HG03108 (cell line): ENCODE measurements around the gene CFAP161.
"Not testable (repeated sequence)": the region's sequence is repeated elsewhere in the genome, so short reads cannot be mapped to it uniquely, and the experiment has no call there.

Experiments
- ATAC-seq: cut with Tn5 transposase; IDR thresholded peaks from one replicate; pipeline ENCODE4 v1.9.1; 2021; ENCODE audit warnings: moderate library complexity; ENCODE audit not compliant: unreplicated experiment

Gene CFAP161

DNA sequence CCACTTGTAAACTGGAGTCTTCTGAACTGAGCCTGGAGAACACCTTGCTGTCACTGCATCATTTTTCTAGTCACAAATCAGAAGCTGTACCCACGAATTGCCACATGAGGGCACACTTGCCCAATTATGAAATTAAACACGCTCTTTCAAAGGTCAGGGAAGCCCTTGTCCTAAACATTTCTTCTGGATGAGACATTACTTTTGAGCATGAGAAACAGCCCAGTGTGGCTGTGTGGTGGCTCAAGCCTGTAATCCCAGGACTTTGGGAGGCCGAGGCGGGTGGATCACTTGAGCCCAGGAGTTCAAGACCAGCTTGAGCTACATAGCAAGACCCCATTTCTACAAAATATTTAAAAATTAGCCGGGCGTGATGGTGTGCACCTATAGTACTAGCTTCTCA lies 27.5 kb upstream of the CFAP161 start:
- ATAC-seq = no peak

DNA sequence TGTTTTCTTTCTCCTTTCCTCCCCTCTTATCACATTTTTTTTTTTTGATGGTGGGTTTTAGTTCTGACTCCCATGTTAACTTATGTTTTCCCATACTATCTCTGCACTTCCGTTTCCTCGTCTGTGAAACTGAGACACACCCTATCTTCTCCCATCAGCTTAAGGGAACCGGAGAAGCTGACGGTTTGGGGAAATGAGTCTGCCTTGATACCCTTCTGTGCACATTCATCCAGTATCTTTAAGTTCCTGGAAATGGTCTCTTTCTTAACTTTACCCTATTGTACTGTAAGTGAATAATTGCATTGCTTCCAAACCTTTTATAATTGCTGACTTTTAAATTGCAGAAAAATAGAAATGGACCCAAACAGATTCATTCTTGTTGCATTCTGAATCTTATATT lies 26.2 kb upstream of the CFAP161 start:
- ATAC-seq = no peak

DNA sequence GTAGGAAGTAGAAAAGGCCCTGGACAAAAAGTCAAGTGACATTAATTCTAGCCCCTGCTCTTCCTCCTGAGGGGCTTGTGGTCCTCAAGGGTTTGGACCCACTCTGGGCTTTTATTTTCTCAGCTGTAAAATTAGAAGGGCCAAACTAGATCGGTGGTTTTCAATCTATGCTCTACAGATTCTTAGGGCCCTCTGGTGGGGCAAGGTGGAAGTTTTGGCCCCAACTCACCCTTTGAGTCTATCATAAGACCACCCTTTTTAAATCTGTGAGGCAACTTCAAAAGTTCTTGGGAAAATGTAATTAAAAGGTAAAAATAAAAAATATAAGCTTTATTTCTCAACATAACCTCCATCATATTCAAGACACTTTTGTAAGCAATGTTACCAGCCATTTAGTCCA lies 25.6 kb upstream of the CFAP161 start:
- ATAC-seq = no peak

DNA sequence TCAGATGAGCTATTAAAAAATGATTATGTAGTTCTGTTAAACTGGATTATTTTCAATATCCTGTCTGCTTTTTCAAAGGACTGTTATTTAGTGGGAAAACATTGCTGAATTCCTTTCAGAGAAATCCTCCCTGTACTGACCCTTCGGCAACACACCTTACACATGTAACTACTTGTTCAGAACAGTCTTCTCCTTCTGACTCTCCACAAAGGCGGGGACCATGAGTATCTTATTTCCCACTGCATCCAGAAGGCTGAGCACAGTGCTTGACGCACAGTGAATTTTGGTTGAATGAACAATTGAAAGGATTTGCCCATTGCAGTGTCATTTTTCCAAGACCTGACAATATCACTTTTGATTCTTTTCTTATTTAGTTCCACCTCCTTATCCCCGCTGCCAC lies 23.1 kb upstream of the CFAP161 start:
- no peak for ATAC-seq

DNA sequence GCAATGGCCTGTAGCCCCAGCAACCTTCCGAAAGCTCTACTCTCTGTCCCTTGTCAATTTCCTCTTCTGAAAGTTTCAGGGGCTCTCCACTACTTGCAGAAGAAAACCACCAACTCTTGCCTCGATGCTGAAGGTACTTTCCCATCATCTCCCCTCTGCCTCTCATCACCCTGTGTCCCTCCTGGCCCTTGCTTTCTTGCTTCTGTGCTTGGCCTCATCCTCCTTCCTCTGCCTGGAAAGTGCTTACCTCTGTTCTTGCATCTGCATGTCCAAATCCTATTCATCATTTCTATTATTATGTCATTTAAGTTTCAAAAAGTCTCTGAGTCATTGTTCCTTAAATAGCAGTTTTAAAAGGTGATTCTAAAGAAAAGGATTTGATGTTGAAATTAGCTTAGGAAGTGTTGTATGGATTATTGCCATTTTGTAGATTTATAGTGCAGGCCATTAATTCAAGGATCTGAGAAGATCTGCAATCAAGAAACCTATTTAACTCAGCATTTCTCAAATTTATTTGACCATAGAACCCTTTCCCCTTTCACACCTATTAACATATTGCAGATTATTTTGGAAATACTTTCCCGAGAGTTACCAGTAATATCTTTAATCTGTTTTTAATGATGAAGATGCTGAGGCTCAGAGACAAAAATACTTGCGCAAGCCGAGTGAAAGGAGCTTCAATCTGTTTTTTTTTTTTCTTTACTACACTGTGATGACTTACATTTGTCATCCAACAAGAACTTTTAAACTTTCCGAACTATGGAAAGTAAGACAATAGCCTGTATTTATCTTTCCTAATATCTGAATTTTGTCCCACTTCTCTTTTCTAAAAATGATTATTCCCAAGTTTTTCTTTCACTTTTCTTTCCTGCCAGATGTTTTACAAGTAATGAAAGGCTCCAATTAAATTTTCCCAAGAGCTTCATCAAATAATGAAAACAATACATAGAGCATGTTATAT lies 22.3 kb upstream of the CFAP161 start:
- ATAC-seq = peak; percentile 74

DNA sequence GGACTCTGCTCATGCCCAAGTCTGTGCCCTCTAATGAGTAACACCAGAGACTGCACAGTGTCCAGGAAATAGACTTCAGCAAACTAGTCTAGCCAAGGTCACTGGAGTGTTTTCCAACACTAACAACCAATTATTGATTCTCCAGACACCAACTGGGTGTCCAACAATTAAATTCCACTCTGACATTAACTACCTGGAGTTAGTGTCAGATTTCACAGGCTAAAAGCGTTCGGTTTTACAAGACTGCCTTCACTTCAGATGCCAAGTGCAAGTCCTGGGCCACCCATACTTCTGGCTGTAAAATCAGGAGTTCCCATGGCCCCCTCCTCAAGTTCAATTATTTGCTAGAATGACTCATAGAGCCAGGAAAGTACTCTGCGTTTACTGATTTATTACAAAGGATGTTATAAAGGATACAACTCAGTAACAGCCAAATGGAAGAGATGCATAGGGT lies 20.8 kb upstream of the CFAP161 start:
- ATAC-seq = no peak

DNA sequence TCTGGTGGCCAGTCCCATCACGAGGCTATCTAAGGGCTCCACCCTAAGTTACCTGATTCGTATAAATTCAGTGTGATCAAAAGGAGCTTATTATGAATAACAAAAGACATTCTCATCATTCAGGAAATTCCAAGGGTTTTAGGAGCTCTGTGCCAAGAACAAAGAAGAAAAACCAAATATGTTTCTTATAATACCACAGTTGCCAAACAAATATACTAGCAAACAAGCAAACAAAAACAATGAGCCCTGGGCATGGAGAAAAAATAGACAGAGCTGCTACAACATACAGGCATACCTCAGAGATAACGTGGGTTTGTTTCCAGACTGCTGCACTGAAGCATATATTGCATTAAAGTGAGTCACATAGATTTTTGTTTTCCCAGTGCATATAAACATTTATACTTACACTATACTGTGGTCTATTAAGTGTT lies 20.2 kb upstream of the CFAP161 start:
- ATAC-seq = no peak

DNA sequence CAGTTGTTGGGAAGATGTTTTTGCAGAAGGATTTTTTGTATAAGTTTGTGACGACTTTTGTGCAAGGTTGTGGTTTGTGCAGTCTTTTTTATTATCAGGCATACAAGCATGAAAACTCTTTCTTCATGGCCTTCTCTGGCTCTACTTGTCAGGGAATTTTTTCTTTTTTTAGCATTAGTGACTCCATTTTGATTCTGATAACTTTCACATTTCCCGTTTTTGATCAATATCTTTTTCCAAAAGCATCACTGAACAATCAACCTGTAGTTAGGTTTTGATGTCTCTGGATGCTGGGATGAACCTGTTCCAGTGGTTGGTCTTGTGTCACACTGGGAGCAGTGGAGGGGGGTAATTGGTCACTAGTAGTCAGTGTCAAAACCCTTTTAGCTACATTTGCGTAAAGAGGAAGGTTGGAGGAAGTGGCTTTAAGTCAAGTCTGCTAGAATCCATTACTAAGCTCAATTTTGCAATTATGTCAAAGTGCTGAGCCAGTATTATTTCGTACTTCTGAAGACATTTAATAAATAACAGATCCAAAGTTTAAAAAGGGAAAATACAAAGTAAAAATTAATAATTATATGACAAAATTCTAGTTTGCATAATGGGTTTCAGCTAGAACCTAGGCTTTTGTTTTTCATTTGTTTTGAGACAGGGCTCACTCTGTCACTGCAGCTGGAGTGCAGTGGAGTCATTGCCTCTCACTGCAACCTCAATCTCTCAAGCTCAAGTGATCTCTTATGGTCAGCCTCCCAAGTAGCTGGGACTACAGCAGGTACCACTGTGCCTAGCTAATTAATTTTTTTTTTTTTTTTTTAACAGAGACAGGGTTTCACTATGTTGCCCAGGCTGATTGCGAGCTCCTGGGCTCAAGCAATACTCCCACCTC lies 18.8 kb upstream of the CFAP161 start:
- no peak for ATAC-seq

DNA sequence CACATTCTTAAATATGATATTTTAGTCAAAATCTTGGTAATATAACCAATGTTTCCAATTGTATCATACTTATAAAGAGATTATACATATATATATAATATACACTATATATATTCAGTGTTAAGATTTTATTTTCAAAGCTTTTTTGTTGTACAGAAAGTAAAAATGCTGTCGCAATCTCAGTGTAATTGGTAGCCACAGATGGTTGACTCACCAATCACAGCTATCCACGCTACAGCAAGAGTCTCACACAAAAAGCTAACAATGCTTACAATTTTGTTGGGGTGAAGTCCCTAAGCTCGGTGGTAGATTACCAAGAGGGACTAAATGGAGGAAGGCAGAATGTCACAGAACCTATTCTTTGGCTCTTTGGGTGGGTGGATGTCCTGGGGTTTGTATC lies 16.9 kb upstream of the CFAP161 start:
- ATAC-seq = no peak

DNA sequence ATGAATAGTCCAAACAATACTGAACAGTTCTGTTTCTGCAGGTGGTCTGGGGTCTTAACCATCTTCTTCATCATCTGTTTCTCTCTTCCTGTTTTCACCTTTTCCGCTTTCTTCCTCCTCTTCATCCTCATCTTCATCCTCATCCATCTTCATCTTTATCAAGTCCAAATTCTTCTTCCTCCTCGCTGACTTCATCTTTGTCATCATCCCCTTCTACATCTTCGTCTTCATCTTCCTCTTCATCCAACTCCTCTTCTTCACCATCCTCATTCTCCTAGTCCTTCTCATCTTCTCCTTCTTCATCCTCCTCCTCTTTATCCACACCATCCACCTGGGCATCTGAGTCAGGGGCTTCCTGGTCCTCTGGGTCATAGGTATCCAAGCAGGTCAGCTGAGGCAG lies 16.5 kb upstream of the CFAP161 start:
- no peak for ATAC-seq

DNA sequence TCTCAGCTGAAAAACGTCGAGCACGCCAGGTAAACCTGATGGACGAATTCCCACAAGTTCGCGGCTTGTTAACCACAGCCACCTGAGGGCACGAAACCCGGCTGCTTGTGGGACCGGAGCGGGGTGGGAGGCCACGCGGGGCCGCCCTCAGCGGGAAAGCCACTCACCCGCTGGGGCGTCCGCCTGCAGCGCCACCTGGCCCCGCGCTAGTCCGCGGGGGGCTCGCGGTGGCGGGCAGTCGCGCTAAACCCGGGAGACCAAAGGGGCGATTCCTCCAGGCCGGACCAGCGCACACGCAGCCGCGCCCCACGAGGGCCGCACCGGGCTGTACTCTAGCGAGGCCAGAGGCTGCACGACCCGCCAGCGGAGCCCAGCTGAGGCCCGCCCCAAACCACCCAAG lies 15.7 kb upstream of the CFAP161 start:
- no peak for ATAC-seq

DNA sequence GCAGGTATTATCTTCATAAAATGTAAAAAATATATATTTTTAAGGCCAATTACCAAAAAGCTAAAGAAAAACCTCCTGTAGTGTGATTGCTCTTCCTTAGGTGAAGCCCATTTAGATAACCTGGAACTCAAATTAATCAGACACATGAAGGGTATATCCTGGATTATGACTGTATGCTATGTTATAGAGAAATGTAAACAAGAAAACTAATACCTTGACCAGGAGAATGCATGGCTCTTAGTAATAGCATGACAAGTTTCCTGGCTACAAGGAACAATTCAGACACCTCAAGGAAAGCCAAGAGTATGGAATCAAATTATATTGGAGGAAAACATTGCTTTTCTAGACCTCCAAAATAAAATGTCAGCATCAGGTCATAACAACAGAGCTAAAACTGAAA lies 14.0 kb upstream of the CFAP161 start:
- ATAC-seq = no peak

DNA sequence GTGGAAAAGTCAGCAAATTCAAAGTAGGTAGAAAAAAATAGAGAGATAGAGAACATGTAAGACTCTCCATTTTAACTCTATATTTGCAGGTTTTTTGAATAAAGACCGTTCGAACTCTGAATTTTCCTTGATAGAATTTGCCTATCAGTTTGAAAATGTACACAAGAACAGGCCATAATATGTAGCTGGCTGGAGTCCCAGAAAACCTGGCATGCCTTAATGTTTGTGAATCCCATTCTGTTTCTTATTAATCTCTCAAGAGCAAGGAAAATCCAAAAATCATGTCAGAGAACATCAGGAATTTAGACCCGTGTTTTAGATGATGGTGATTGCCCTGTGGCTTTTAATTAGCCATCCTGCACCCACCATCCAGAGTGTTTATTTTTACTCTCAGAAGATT lies 7.2 kb upstream of the CFAP161 start:
- ATAC-seq = no peak

DNA sequence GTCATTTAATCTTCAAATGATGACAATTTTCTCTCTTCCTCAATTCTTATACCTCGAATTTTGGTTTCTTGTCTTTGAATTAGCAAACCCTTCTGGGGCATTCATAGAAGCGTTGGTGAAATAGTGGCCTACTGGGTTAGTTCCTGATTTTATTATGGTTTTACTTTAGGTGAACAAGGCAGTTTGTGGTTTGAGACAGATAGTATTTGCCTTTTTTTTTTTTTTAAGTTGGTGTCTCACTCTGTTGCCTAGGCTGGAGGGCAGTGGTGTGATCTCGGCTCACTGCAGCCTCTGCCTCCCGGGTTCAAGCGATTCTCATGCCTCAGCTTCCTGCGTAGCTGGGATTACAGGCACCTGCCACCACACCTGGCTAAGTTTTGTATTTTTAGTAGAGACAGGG lies 7.4 kb downstream of the CFAP161 start:
- ATAC-seq = not testable (repeated sequence)

DNA sequence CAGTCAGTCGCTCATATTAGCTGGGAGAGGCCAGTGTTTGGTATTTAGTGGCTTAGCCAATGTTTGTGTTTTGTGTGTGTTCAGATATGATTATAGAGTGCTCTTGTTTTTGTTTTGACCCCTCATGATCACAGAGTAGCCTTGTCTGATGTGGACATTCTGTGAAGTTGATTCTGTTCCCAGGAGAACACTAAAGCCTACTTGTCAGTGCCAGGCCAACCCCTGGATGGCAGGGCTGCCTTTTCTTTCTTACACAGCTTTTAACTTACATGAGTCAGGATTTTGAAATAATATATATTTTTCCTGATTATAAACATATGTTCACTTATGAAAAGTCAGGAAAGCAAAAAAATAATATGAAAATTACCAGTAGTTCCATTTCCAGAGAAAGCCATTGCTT lies 11.9 kb downstream of the CFAP161 start:
- ATAC-seq = no peak

DNA sequence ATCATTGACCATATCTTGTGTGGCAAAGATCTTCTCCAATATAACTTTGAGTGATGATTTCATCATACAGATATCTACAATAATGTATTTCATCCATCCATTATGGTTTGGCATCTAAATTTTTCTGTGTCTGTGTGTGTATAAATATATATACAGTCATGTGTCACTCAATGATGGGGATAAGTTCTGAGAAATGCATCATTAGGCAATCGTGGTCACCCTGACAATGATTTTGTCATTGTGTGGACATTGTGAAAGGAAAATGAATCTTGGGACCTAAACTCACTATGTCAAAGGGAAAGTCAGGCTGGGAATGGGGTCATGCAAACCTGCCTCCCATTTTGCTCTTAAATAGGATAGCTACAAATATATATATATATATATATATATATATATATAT lies 12.4 kb downstream of the CFAP161 start:
- no peak for ATAC-seq

DNA sequence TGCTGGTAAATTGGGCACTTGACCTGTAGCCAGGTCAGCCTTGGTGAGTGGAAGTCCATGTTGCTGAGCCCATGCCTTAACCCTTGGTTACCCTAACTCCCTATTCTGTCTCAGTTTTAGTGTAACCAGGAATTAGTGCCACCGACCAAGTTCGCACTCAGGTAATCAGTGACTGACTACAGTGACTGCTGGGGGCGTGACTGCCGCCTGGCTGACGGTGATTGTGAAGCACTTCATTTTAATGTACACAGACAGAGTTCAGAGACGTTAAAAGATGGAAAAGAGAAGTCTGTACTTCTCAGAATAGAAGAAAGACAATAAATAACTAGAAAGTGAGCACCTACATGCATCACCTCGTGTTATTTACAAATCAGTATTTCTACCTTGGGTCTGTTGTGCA lies 17.3 kb downstream of the CFAP161 start:
- no peak for ATAC-seq

DNA sequence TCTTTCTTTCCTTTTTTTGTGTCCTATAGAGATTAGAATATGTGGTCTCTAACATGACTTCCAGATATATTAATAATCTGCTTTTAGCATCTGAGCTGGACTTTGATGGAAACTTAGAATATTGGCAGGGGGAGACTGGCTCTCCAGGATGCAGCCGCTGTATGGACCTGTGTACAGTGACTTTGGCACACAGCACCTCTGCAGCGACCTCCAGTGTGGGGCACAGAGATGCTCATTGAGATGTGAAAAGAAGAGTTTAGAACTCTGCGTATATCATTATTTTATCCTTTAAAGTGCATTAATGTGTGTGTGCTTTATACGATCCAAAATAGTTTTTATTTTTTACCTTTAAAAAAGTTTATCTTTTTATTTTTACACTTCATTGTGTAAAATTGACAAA lies 18.3 kb downstream of the CFAP161 start:
- no peak for ATAC-seq

DNA sequence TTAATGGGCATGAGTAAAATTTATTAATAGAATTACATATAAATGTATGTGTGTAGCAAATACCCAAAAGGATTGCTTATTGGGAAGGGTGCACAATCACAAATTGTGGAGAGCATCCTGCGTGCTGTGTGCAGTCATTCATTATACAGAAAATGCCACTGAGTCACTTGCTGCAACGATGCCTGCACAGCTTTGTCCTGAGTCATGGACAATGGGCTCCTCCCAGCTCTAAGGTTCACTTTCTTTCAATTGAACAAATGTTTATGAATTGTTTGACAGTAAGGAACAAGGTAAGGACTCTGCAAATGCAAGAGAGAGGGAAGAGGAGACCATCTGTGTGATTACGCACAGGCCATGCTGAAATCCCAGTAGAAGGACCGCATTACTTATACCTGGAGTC lies 18.7 kb downstream of the CFAP161 start:
- no peak for ATAC-seq

DNA sequence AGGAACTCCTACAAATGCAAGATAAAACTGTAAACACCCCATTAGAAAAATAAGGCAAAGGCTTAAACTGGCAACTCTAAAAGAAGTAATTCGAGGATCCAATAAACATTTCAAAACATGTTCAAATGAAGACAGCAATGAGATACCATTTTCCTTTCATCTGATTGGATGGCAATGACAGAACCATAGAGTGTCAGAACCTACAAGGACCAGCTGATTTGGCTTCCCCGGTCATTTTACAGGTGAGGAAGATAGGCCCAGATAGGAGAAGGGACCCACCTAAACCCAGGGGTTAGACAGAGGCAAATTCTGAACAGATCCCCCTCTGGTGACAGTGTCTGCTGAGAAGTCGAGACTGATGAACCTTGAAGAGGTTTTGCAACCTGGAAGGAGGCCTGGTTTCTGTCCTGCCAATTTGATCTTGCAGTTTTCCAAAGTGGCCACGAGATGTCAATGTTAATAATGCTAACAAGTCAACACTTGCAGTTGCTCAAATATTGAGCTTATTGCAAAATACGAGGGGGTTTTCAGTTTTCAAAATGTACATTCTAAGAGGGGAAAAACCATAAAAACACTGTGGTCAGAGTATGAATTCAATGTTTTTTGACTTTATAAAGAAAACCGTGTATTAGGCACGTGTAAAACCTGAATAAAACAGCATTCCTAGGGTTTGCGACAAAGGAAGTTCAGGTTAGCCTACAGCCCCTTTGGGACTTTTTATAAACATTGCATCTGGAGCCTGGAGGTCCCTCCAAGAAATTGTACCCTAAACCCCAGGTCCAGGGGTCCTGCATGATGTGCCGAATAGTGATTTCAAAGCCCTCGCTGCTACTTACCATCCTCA lies 21.5 kb downstream of the CFAP161 start:
- no peak for ATAC-seq

DNA sequence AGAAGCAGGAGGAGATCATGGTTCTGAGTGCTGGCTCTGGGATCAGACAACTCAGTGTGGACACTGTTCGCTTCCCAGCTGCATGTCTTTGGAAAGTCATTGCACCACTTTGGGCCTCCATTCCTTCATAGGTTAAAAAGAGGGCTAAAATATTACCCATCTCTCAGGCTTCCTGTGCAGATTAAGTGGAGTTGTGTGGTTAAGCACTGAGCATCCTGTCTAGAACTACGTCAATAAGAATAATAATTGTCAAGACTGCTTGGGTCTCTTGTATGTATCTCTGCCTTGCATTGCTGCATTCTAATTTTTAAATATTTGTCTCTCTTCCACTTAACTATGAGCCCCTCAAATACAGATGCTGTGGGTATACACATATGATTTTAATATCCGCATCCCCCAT lies 22.3 kb downstream of the CFAP161 start:
- no peak for ATAC-seq
